ENCODE results near the gene GOPC.

DNA sequence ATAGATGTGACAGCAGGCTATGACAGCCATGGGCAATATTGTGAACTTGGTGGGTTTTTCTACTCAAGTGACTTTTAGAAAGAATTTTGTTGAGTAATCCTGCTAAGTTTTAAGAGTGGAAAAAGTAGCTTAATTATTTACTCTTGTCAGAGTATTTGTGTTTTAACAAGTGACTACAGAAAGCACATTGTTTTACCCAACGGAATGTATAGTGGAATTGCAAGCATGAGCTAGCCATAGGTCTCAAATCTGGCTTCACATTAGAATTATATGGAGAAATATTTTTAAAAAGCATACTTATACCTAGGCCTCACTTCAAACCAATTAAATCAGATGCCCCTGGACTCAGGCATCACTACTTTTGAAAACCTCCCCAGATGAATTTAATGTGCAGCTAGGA is 35.5 kb upstream of the GOPC start:
- no peak for TF ChIP-seq ZFP3 (CRISPR knock-in tag; IDR thresholded peaks at IDR 0.05)
- no peak for TF ChIP-seq TCF4 (CRISPR knock-in tag; IDR thresholded peaks at IDR 0.05; ENCODE audit: borderline replicate concordance)
- TF ChIP-seq ZFP30 (CRISPR knock-in tag; IDR thresholded peaks at IDR 0.05) = no peak
- TF ChIP-seq, protein P1, sequence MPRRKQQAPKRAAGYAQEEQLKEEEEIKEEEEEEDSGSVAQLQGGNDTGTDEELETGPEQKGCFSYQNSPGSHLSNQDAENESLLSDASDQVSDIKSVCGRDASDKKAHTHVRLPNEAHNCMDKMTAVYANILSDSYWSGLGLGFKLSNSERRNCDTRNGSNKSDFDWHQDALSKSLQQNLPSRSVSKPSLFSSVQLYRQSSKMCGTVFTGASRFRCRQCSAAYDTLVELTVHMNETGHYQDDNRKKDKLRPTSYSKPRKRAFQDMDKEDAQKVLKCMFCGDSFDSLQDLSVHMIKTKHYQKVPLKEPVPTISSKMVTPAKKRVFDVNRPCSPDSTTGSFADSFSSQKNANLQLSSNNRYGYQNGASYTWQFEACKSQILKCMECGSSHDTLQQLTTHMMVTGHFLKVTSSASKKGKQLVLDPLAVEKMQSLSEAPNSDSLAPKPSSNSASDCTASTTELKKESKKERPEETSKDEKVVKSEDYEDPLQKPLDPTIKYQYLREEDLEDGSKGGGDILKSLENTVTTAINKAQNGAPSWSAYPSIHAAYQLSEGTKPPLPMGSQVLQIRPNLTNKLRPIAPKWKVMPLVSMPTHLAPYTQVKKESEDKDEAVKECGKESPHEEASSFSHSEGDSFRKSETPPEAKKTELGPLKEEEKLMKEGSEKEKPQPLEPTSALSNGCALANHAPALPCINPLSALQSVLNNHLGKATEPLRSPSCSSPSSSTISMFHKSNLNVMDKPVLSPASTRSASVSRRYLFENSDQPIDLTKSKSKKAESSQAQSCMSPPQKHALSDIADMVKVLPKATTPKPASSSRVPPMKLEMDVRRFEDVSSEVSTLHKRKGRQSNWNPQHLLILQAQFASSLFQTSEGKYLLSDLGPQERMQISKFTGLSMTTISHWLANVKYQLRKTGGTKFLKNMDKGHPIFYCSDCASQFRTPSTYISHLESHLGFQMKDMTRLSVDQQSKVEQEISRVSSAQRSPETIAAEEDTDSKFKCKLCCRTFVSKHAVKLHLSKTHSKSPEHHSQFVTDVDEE (CRISPR knock-in tag; IDR thresholded peaks at IDR 0.05) = no peak
- TF ChIP-seq BACH2 (CRISPR knock-in tag; IDR thresholded peaks at IDR 0.05; ENCODE audit: borderline replicate concordance) = no peak
- no peak for TF ChIP-seq ESRRG (CRISPR knock-in tag; IDR thresholded peaks at IDR 0.05)
- TF ChIP-seq ARNTL (CRISPR knock-in tag; IDR thresholded peaks at IDR 0.05; ENCODE audit: borderline replicate concordance, low read depth) = no peak
- TF ChIP-seq ZNF565 (CRISPR knock-in tag; conservative IDR thresholded peaks at IDR 0.05; ENCODE audit: low read depth) = no peak
- TF ChIP-seq, protein P2, sequence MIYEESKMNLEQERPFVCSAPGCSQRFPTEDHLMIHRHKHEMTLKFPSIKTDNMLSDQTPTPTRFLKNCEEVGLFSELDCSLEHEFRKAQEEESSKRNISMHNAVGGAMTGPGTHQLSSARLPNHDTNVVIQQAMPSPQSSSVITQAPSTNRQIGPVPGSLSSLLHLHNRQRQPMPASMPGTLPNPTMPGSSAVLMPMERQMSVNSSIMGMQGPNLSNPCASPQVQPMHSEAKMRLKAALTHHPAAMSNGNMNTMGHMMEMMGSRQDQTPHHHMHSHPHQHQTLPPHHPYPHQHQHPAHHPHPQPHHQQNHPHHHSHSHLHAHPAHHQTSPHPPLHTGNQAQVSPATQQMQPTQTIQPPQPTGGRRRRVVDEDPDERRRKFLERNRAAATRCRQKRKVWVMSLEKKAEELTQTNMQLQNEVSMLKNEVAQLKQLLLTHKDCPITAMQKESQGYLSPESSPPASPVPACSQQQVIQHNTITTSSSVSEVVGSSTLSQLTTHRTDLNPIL (CRISPR knock-in tag; IDR thresholded peaks at IDR 0.05; ENCODE audit: low read depth) = no peak
- TF ChIP-seq ISL1 (CRISPR knock-in tag; IDR thresholded peaks at IDR 0.05) = no peak
- TF ChIP-seq GLIS3 (CRISPR knock-in tag; IDR thresholded peaks at IDR 0.05) = no peak
